ENCODE data around the gene UBE2L5. TPM values are rescaled to one million over a fixed set of nuclear protein-coding genes. Genes with fewer than 3 reads are reported as not detected.

UBE2L5 gene
- 1 to 10 TPM in 1 of 3 donors, under 1 TPM in 1, not detected in 1; 0.98 to 1.3 TPM for total RNA-seq

- DNase-seq (ENCODE audit: low spot score in 2 of 2) = peak; percentile 78 to 80
- Histone ChIP-seq H3K27me3 (no peaks in the 10 kb centered on the region), H3K4me3 (peak within 1 kb of the TSS; percentile 51 to 75 (median 62)), H3K36me3 (no peaks in the 10 kb centered on the region), H3K9me3 (no peaks in the 10 kb centered on the region), H3K27ac (peak within 1 kb of the TSS; percentile 95 to 96), H3K4me1 (no peaks in the 10 kb centered on the region)
- TF ChIP-seq POLR2AphosphoS5 (IDR thresholded peaks at IDR 0.05) = peak in 1 of 3 donors; percentile 50
- no peak for TF ChIP-seq CTCF (IDR thresholded peaks at IDR 0.05)
- intact Hi-C loops (cut with DNase I; ENCODE audit: low total_unique reads) = no loop called here
Measured at GRCh38 chr13:30422054-30422839, at the start of gene UBE2L5. TSS of gene UBE2L5 (plus strand) at chr13:30422493. CDS start at chr13:30427991, 5,498 bp downstream.

GRCh38 chr13:30373727-30374126, 48.6 kb upstream of the UBE2L5 start:
- DNase-seq (ENCODE audit: low spot score in 2 of 2) = no peak
- H3K9me3 ChIP-seq = no peaks in the 10 kb centered on the region
- no peak overlapping the region for H3K27ac ChIP-seq
- no peaks in the 10 kb centered on the region for H3K36me3 ChIP-seq
- intact Hi-C loops (cut with DNase I; ENCODE audit: low total_unique reads) = no loop called here
- H3K4me1 ChIP-seq = no peaks in the 10 kb centered on the region
- TF ChIP-seq POLR2A (IDR thresholded peaks at IDR 0.05) (no peak), CTCF (IDR thresholded peaks at IDR 0.05) (no peak), POLR2AphosphoS5 (IDR thresholded peaks at IDR 0.05) (no peak)
- no peak overlapping the region for H3K4me3 ChIP-seq
- no peaks in the 10 kb centered on the region for H3K27me3 ChIP-seq

GRCh38 chr13:30375265-30375835, 46.9 kb upstream of the UBE2L5 start:
- Histone ChIP-seq H3K4me3 (no peak overlapping the region), H3K4me1 (no peaks in the 10 kb centered on the region), H3K9me3 (no peaks in the 10 kb centered on the region), H3K27ac (no peak overlapping the region), H3K36me3 (no peaks in the 10 kb centered on the region), H3K27me3 (no peaks in the 10 kb centered on the region)
- no peak for DNase-seq (ENCODE audit: low spot score in 2 of 2)
- intact Hi-C loops (cut with DNase I; ENCODE audit: low total_unique reads) = loop anchor here (5.0 kb wide), 1 partner anchor 178 kb away; no protein-coding TSS in a partner anchor
- TF ChIP-seq CTCF (IDR thresholded peaks at IDR 0.05) (no peak), POLR2A (IDR thresholded peaks at IDR 0.05) (no peak), POLR2AphosphoS5 (IDR thresholded peaks at IDR 0.05) (no peak)

- H3K27me3 ChIP-seq = no peaks in the 10 kb centered on the region
- no peaks in the 10 kb centered on the region for H3K4me1 ChIP-seq
- no peak overlapping the region for H3K27ac ChIP-seq
- DNase-seq (ENCODE audit: low spot score in 2 of 2) = no peak
- intact Hi-C loops (cut with DNase I; ENCODE audit: low total_unique reads) = loop anchor here (5.0 kb wide), 1 partner anchor 179 kb away; no protein-coding TSS in a partner anchor
- no peak for TF ChIP-seq POLR2AphosphoS5 (IDR thresholded peaks at IDR 0.05)
- no peak for TF ChIP-seq POLR2A (IDR thresholded peaks at IDR 0.05)
- no peak for TF ChIP-seq CTCF (IDR thresholded peaks at IDR 0.05)
- H3K9me3 ChIP-seq = no peaks in the 10 kb centered on the region
- no peak overlapping the region for H3K4me3 ChIP-seq
- no peaks in the 10 kb centered on the region for H3K36me3 ChIP-seq
Measured at GRCh38 chr13:30376426-30377311, 45.6 kb upstream of the UBE2L5 start.
